22Rv1 (cell line): ENCODE data around the gene TP53INP2.

Experiments
- CTCF ChIP-seq: fragments of 450-650 bp; IDR thresholded peaks from 2 replicates; pipeline ENCODE4 v1.5.1; 2017; ENCODE audit warnings: mild to moderate bottlenecking
- ZFX ChIP-seq: fragments of 450-650 bp; IDR thresholded peaks from 2 replicates; pipeline ENCODE4 v1.6.1; 2017; ENCODE audit warnings: antibody characterized with exemption, borderline replicate concordance

GRCh38 chr20:34703424-34704176 lies 544 bp upstream of the TP53INP2 start:
- no peak for TF ChIP-seq CTCF
- TF ChIP-seq ZFX: no peak
